Liver (tissue), 3 donors: ENCODE results near the gene SLC25A13.

Experiments used
- CTCF ChIP-seq: fragments of 150-350 bp; IDR thresholded peaks from 2 replicates; pipeline ENCODE4 v1.5.1; 2017; ENCODE audit warnings: improper control_type of control experiment, low read depth, low read length; ENCODE audit not compliant: missing input control
- FOXA1 ChIP-seq: IDR thresholded peaks from 2 replicates; pipeline ENCODE4 v1.6.1; 2016; ENCODE audit warnings: antibody characterized with exemption
- GABPA ChIP-seq, 2 donors: IDR thresholded peaks in 1 of 2; conservative IDR thresholded peaks in 1 of 2; 2 replicates each; pipeline ENCODE4 v1.6.1; 2016; ENCODE audit warnings: antibody characterized with exemption in 2 of 2, mild to moderate bottlenecking in 1 of 2, moderate library complexity in 1 of 2
- RAD21 ChIP-seq, 2 donors: IDR thresholded peaks; 2 replicates each; pipeline ENCODE4 v1.6.1; 2016; ENCODE audit warnings: antibody characterized with exemption in 2 of 2, mild to moderate bottlenecking in 2 of 2
- SP1 ChIP-seq: IDR thresholded peaks from 2 replicates; pipeline ENCODE4 v1.6.1; 2018; ENCODE audit warnings: antibody characterized with exemption, mild to moderate bottlenecking
- TAF1 ChIP-seq: conservative IDR thresholded peaks from 2 replicates; pipeline ENCODE4 v1.6.1; 2016; ENCODE audit warnings: antibody characterized with exemption, mild to moderate bottlenecking
- ZBTB33 ChIP-seq: IDR thresholded peaks from 2 replicates; pipeline ENCODE4 v1.6.1; 2016; ENCODE audit warnings: antibody characterized with exemption
- TF ChIP-seq, protein P1 (sequence below): IDR thresholded peaks from 2 replicates; pipeline ENCODE4 v1.6.1; 2016; ENCODE audit warnings: antibody characterized with exemption, mild to moderate bottlenecking
- donor health status: healthy.
- donor health status: healthy.

DNA sequence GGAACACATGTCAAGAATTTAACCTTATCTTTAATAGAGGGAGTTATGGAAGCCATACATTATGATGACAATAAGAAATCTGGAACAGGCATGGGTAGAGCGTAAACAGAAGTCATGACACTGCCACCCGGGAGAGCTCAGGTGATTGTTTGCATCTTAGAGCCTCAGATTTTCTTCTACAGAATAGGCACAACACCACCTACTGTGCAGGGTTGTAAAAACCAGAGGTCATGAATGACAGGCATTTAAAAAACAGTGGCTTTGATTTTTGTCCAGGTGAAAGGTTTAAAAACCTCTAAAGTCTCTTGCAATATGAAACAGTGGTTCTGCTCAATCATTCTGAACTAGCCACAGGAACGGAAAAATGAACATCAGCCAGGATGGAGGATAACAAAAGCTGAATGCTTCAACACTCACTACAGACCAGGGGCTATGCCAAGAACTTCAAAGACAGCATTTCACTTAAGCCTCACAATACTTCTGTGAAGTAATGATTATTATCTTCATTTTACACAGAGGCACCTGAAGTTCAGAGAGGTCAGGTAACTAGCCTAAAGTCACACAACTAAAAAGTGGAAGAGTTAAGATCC is 123.8 kb downstream of the SLC25A13 start:
- TF ChIP-seq SP1: no peak
- no peak for TF ChIP-seq CTCF
- no peak for TF ChIP-seq TAF1
- no peak for TF ChIP-seq RAD21 (IDR thresholded peaks at IDR 0.05)
- no peak for TF ChIP-seq GABPA (IDR thresholded peaks at IDR 0.05 in 1 of 2, conservative IDR thresholded peaks at IDR 0.05 in 1 of 2)
- TF ChIP-seq FOXA1: no peak
- no peak for TF ChIP-seq ZBTB33
- TF ChIP-seq, protein P1, sequence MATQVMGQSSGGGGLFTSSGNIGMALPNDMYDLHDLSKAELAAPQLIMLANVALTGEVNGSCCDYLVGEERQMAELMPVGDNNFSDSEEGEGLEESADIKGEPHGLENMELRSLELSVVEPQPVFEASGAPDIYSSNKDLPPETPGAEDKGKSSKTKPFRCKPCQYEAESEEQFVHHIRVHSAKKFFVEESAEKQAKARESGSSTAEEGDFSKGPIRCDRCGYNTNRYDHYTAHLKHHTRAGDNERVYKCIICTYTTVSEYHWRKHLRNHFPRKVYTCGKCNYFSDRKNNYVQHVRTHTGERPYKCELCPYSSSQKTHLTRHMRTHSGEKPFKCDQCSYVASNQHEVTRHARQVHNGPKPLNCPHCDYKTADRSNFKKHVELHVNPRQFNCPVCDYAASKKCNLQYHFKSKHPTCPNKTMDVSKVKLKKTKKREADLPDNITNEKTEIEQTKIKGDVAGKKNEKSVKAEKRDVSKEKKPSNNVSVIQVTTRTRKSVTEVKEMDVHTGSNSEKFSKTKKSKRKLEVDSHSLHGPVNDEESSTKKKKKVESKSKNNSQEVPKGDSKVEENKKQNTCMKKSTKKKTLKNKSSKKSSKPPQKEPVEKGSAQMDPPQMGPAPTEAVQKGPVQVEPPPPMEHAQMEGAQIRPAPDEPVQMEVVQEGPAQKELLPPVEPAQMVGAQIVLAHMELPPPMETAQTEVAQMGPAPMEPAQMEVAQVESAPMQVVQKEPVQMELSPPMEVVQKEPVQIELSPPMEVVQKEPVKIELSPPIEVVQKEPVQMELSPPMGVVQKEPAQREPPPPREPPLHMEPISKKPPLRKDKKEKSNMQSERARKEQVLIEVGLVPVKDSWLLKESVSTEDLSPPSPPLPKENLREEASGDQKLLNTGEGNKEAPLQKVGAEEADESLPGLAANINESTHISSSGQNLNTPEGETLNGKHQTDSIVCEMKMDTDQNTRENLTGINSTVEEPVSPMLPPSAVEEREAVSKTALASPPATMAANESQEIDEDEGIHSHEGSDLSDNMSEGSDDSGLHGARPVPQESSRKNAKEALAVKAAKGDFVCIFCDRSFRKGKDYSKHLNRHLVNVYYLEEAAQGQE: no peak
